OCI-LY1 (cell line): ENCODE results near the gene PSME4.
"Not testable (repeated sequence)": the region's sequence is repeated elsewhere in the genome, so short reads cannot be mapped to it uniquely, and the experiment has no call there.

Experiments
- CTCF ChIP-seq: fragments of 200-600 bp; sonication (generic), shearing (Covaris generic); IDR thresholded peaks from 2 replicates; pipeline ENCODE4 v1.5.1; 2017; ENCODE audit warnings: mild to moderate bottlenecking, antibody characterized with exemption, low read length, moderate library complexity, mixed read lengths
- EZH2 ChIP-seq: fragments of 200-600 bp; sonication (generic), shearing (Covaris generic); IDR thresholded peaks from 2 replicates; pipeline ENCODE4 v1.8.0; 2017; ENCODE audit warnings: borderline replicate concordance, mixed run types, mild to moderate bottlenecking, antibody characterized with exemption, low read length, moderate library complexity, mixed read lengths

- TF ChIP-seq CTCF, EZH2: not testable (repeated sequence)
These were observed 119.6 kb downstream of the PSME4 start for GRCh38 chr2:53851052-53851757.
